Left lung (tissue), 10 donors: ENCODE measurements around the gene GCH1. TPM values are rescaled to one million over a fixed set of nuclear protein-coding genes. Genes with fewer than 3 reads are reported as not detected.

ENCODE experiments used
- ATAC-seq: fragments of 200-7000 bp; cut with Tn5 transposase; one replicate; pipeline ENCODE4 v1.9.1; 2020; ENCODE audit warnings: moderate library complexity
- DNase-seq, 4 donors: peaks; one replicate each; pipeline ENCODE4 v3.0.0-alpha.2; 2013 to 2020
- H3K27ac ChIP-seq, 2 donors: fragments of 200-600 bp; sonication (generic) in 1 of 2; one replicate each; pipeline versions ENCODE4 v1.5.0 to v1.8.0; 2020 to 2021
- H3K27me3 ChIP-seq, 2 donors: fragments of 200-600 bp; sonication (generic) in 1 of 2; one replicate each; pipeline versions ENCODE4 v1.5.0 to v1.8.0; 2020 to 2021
- H3K36me3 ChIP-seq, 2 donors: fragments of 200-600 bp; sonication (generic) in 1 of 2; one replicate each; pipeline versions ENCODE4 v1.5.0 to v1.8.0; 2020 to 2021
- H3K4me1 ChIP-seq, 2 donors: fragments of 200-600 bp; one replicate each; pipeline ENCODE4 v1.8.0; 2021
- H3K4me3 ChIP-seq, 2 donors: fragments of 200-600 bp; sonication (generic) in 1 of 2; one replicate each; pipeline versions ENCODE4 v1.5.0 to v1.8.0; 2020 to 2021; ENCODE audit warnings: mild to moderate bottlenecking in 1 of 2
- H3K9me3 ChIP-seq, 2 donors: fragments of 200-600 bp; sonication (generic) in 1 of 2; one replicate each; pipeline versions ENCODE4 v1.5.0 to v1.8.0; 2020 to 2021
- CTCF ChIP-seq, 2 donors: fragments of 200-600 bp; sonication (generic) in 1 of 2; IDR thresholded peaks; one replicate each; pipeline versions ENCODE4 v1.5.0 to v1.8.0; 2021; ENCODE audit warnings: antibody characterized with exemption in 2 of 2
- intact Hi-C, 2 donors: fragments of 100-400 bp; cut with DNase I; formaldehyde crosslinking; loops; one replicate each; pipeline versions ENCODE4 v1.11.2 to v1.14.2; 2022
- polyA plus RNA-seq, 6 donors: library from polyadenylated mRNA; unstranded; fragments of 120-200 nt; gene quantifications; one replicate each; pipeline ENCODE4 v1.2.1, GENCODE V29; 2013; ENCODE audit not compliant: insufficient read length in 6 of 6
- total RNA-seq, 2 donors: library from RNA; stranded (reverse); fragmentation: NEBNext Ultra II Directional; extraction: Animal tissue kit (Norgen Biotek cat#: 25700); gene quantifications; one replicate each; pipeline ENCODE4 v1.2.1, GENCODE V29; 2021
- donor health status: DM: no; HTN: yes; CAD: no.
- donor health status: DM: no; HTN: no; CAD: no.

The GCH1 gene
- total and polyA plus RNA-seq, 8 donors, result 5.2 to 22.8 (median 6.9) TPM

GRCh38 chr14:54922598-54922997 is 20.0 kb upstream of the GCH1 start:
- H3K27me3 ChIP-seq, result no peaks in the 10 kb centered on the region
- H3K36me3 ChIP-seq, result no peaks in the 10 kb centered on the region
- H3K9me3 ChIP-seq, result no peaks in the 10 kb centered on the region
- intact Hi-C loops, result no loop called here
- DNase-seq (peak in 1 of 4 donors; percentile 23), ATAC-seq (no peak)
- no peak for TF ChIP-seq CTCF (IDR thresholded peaks at IDR 0.05)
- no peak overlapping the region for H3K27ac ChIP-seq
- no peaks in the 10 kb centered on the region for H3K4me1 ChIP-seq
- H3K4me3 ChIP-seq, result no peak overlapping the region

GRCh38 chr14:54920052-54920451 is 17.4 kb upstream of the GCH1 start:
- intact Hi-C loops, result no loop called here
- Histone ChIP-seq H3K4me3 (no peak overlapping the region), H3K27me3 (no peaks in the 10 kb centered on the region), H3K9me3 (no peaks in the 10 kb centered on the region), H3K4me1 (no peaks in the 10 kb centered on the region), H3K27ac (no peak overlapping the region), H3K36me3 (no peaks in the 10 kb centered on the region)
- TF ChIP-seq CTCF (IDR thresholded peaks at IDR 0.05), result no peak
- DNase-seq, result no peak
- ATAC-seq, result no peak

- TF ChIP-seq CTCF (IDR thresholded peaks at IDR 0.05), result no peak
- H3K9me3 ChIP-seq, result no peaks in the 10 kb centered on the region
- H3K4me3 ChIP-seq, result no peak overlapping the region
- DNase-seq (no peak), ATAC-seq (no peak)
- intact Hi-C loops, result no loop called here
- no peak overlapping the region for H3K27ac ChIP-seq
- H3K36me3 ChIP-seq, result no peaks in the 10 kb centered on the region
- no peaks in the 10 kb centered on the region for H3K27me3 ChIP-seq
- no peaks in the 10 kb centered on the region for H3K4me1 ChIP-seq
Measured at GRCh38 chr14:54919330-54919729, 16.7 kb upstream of the GCH1 start.

GRCh38 chr14:54918427-54918826 is 15.8 kb upstream of the GCH1 start:
- no peak for DNase-seq
- Histone ChIP-seq H3K4me1 (no peaks in the 10 kb centered on the region), H3K27ac (no peak overlapping the region), H3K9me3 (no peaks in the 10 kb centered on the region), H3K36me3 (no peaks in the 10 kb centered on the region), H3K27me3 (no peaks in the 10 kb centered on the region), H3K4me3 (no peak overlapping the region)
- intact Hi-C loops, result no loop called here
- ATAC-seq, result no peak
- TF ChIP-seq CTCF (IDR thresholded peaks at IDR 0.05), result no peak

GRCh38 chr14:54916101-54916500 is 13.5 kb upstream of the GCH1 start:
- intact Hi-C loops, result no loop called here
- no peak for TF ChIP-seq CTCF (IDR thresholded peaks at IDR 0.05)
- Histone ChIP-seq H3K27me3 (no peaks in the 10 kb centered on the region), H3K4me1 (no peaks in the 10 kb centered on the region), H3K4me3 (no peak overlapping the region), H3K36me3 (no peaks in the 10 kb centered on the region), H3K9me3 (no peaks in the 10 kb centered on the region), H3K27ac (no peak overlapping the region)
- no peak for ATAC-seq
- no peak for DNase-seq
